AG09309 (cell line): ENCODE measurements around the gene CD207.

ENCODE experiments used
- DNase-seq: peaks from one replicate; pipeline ENCODE4 v3.0.0-alpha.2; 2010; ENCODE audit warnings: low read depth
- H3K4me3 ChIP-seq: 2 replicates; pipeline ENCODE4 v1.5.1; 2011; ENCODE audit warnings: mild to moderate bottlenecking, low read depth, low read length, moderate library complexity; ENCODE audit not compliant: control insufficient read depth
- TF ChIP-seq, protein P1 (sequence below): IDR thresholded peaks from 2 replicates; pipeline ENCODE4 v1.5.1; 2011; ENCODE audit warnings: mild to moderate bottlenecking, low read depth, low read length, inconsistent platforms; ENCODE audit not compliant: insufficient read depth, control insufficient read depth; ENCODE audit errors: missing control alignments

CD207 gene

DNA sequence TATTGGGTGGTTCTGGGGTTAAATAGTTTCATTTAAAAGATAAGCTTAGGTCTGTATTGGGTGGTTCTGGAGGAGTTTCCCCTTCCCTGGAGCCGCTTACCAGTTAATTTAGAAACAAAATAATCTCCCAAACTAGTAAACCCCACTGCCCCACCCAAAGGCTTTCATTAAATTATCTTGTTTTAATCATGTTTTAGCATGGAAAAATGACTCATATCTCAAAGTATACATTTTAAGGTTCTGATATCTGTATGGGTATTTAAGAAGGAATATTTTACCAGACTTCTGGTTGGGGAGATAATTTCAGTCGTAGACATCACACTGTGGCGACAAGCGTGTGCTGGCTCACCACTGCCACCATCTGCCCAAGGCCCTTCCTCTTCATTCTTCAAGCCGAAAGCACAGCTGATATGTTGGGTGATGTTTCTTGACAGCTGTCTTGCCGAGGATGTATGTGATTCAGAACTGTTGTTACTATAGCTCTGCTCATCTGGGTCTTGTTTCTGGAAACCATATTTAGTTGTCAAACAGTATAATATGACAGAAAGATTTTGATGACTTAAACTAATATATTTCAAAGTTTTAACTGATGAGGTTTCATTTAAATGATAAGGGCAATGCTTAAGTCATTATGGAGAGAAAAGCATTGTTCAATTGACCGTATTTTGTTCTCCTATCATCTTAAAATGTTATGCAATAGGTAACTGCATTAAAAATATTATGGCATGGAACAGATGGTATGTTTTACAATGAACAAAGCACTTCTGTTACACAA, 50.3 kb downstream of the CD207 start:
- TF ChIP-seq, protein P1, sequence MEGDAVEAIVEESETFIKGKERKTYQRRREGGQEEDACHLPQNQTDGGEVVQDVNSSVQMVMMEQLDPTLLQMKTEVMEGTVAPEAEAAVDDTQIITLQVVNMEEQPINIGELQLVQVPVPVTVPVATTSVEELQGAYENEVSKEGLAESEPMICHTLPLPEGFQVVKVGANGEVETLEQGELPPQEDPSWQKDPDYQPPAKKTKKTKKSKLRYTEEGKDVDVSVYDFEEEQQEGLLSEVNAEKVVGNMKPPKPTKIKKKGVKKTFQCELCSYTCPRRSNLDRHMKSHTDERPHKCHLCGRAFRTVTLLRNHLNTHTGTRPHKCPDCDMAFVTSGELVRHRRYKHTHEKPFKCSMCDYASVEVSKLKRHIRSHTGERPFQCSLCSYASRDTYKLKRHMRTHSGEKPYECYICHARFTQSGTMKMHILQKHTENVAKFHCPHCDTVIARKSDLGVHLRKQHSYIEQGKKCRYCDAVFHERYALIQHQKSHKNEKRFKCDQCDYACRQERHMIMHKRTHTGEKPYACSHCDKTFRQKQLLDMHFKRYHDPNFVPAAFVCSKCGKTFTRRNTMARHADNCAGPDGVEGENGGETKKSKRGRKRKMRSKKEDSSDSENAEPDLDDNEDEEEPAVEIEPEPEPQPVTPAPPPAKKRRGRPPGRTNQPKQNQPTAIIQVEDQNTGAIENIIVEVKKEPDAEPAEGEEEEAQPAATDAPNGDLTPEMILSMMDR = peak; percentile 38
- no peak for DNase-seq
- H3K4me3 ChIP-seq = no peak overlapping the region

DNA sequence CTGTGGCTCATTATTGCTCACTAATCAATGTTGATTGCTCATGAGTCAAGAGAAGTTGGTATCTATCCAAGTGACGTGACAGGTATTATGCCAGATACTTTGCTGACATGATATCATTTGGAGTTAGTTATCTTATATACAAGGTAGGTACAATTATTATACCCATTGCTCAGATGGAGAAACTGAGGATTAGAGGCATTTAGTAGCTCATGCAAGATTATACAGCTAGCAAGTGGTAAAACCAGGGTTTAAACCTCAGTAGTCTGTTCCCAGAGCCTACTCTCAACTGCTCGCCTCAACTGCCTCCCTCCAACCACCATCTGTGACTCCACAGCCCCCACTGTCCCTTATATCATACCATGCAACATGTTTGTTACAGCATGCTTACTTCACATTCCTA, 51.3 kb downstream of the CD207 start:
- DNase-seq = no peak
- H3K4me3 ChIP-seq = no peak overlapping the region
- TF ChIP-seq, protein P1 = no peak
